ENCODE results near the gene MAP4K1.

MAP4K1 gene

DNA sequence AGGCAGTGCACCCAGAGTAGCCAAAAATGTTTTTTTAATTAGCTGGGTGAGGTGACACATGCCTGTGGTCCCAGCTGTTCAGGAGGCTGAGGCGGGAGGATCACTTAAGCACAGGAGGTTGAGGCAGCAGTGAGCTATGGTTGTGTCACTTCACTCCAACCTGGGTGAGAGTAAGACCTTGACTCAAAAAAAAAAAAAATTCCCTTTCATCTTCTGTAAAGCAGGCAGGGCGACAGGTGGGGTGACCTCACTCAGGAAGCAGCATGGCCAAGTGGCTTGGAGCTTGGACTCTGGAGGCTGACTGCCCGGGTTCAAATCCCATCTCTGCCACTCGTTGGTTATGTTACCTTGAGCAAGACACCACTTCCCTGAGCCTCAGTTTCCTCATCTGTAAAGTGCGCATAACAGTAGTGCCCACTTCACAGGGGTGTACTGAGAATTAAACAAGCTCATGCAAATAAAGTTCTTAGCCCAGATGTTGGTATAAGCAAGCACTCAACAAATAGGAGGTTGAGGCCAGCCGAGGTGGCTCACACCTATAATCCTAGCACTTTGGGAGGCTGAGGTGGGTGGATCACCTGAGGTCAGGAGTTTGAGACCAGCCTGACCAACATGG, 48.3 kb downstream of the MAP4K1 start:
- TF ChIP-seq ZBTB7A (IDR thresholded peaks at IDR 0.05; ENCODE audit: low read depth), result no peak
- TF ChIP-seq FOXM1 (IDR thresholded peaks at IDR 0.05; ENCODE audit: borderline replicate concordance, low read depth), result no peak
- no peak for TF ChIP-seq EP300 (IDR thresholded peaks at IDR 0.05; ENCODE audit: borderline replicate concordance)
- TF ChIP-seq CREB1 (IDR thresholded peaks at IDR 0.05; ENCODE audit: low read depth), result no peak
- TF ChIP-seq TEAD4 (IDR thresholded peaks at IDR 0.05), result no peak
- TF ChIP-seq TCF12 (IDR thresholded peaks at IDR 0.05; ENCODE audit: low read depth), result no peak
- no peak for TF ChIP-seq CEBPB (IDR thresholded peaks at IDR 0.05)
- TF ChIP-seq, protein P1, sequence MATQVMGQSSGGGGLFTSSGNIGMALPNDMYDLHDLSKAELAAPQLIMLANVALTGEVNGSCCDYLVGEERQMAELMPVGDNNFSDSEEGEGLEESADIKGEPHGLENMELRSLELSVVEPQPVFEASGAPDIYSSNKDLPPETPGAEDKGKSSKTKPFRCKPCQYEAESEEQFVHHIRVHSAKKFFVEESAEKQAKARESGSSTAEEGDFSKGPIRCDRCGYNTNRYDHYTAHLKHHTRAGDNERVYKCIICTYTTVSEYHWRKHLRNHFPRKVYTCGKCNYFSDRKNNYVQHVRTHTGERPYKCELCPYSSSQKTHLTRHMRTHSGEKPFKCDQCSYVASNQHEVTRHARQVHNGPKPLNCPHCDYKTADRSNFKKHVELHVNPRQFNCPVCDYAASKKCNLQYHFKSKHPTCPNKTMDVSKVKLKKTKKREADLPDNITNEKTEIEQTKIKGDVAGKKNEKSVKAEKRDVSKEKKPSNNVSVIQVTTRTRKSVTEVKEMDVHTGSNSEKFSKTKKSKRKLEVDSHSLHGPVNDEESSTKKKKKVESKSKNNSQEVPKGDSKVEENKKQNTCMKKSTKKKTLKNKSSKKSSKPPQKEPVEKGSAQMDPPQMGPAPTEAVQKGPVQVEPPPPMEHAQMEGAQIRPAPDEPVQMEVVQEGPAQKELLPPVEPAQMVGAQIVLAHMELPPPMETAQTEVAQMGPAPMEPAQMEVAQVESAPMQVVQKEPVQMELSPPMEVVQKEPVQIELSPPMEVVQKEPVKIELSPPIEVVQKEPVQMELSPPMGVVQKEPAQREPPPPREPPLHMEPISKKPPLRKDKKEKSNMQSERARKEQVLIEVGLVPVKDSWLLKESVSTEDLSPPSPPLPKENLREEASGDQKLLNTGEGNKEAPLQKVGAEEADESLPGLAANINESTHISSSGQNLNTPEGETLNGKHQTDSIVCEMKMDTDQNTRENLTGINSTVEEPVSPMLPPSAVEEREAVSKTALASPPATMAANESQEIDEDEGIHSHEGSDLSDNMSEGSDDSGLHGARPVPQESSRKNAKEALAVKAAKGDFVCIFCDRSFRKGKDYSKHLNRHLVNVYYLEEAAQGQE (IDR thresholded peaks at IDR 0.05; ENCODE audit: low read depth), result no peak
- TF ChIP-seq YY1 (IDR thresholded peaks at IDR 0.05; ENCODE audit: low read depth), result no peak
- no peak for TF ChIP-seq RAD21 (IDR thresholded peaks at IDR 0.05; ENCODE audit: low read depth)
- no peak for TF ChIP-seq EGR1 (IDR thresholded peaks at IDR 0.05)

DNA sequence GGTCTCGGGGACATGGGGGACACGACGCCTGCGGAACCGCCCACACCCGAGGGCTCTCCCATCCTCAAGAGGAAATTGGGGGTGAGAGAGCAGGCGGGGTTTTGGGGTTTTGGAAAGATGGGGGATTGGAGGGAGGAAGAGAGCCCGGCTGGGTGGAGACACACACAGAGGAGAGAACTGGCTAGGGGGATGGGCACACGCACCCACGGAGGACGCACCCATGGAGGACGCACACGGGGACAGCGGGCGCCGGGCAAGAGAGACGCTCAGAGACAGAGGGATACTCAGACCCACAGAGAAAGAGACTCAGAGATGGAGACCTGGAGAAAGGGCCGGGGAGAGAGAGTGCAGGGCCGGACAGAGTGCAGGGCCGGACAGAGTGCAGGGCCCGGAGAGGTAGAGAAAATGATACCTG, 52.1 kb downstream of the MAP4K1 start:
- TF ChIP-seq, protein P2, sequence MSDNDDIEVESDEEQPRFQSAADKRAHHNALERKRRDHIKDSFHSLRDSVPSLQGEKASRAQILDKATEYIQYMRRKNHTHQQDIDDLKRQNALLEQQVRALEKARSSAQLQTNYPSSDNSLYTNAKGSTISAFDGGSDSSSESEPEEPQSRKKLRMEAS (IDR thresholded peaks at IDR 0.05), result no peak
- TF ChIP-seq EP300 (IDR thresholded peaks at IDR 0.05; ENCODE audit: borderline replicate concordance), result no peak
- TF ChIP-seq, protein P3, sequence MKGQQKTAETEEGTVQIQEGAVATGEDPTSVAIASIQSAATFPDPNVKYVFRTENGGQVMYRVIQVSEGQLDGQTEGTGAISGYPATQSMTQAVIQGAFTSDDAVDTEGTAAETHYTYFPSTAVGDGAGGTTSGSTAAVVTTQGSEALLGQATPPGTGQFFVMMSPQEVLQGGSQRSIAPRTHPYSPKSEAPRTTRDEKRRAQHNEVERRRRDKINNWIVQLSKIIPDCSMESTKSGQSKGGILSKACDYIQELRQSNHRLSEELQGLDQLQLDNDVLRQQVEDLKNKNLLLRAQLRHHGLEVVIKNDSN (IDR thresholded peaks at IDR 0.05), result no peak
- no peak for TF ChIP-seq CREB1 (IDR thresholded peaks at IDR 0.05; ENCODE audit: low read depth)
- TF ChIP-seq ZBTB7A (IDR thresholded peaks at IDR 0.05; ENCODE audit: low read depth), result no peak
- no peak for TF ChIP-seq NFIC (IDR thresholded peaks at IDR 0.05)
- TF ChIP-seq, protein P1 (IDR thresholded peaks at IDR 0.05; ENCODE audit: low read depth), result no peak
- TF ChIP-seq YY1 (IDR thresholded peaks at IDR 0.05; ENCODE audit: low read depth), result no peak
- TF ChIP-seq TCF12 (IDR thresholded peaks at IDR 0.05; ENCODE audit: low read depth), result no peak
- TF ChIP-seq TAF1 (IDR thresholded peaks at IDR 0.05; ENCODE audit: low read depth), result no peak
- TF ChIP-seq FOXM1 (IDR thresholded peaks at IDR 0.05; ENCODE audit: borderline replicate concordance, low read depth), result no peak
- no peak for TF ChIP-seq TEAD4 (IDR thresholded peaks at IDR 0.05)
- no peak for TF ChIP-seq EGR1 (IDR thresholded peaks at IDR 0.05)
- no peak for TF ChIP-seq CEBPB (IDR thresholded peaks at IDR 0.05)
- TF ChIP-seq RAD21 (IDR thresholded peaks at IDR 0.05; ENCODE audit: low read depth), result no peak

DNA sequence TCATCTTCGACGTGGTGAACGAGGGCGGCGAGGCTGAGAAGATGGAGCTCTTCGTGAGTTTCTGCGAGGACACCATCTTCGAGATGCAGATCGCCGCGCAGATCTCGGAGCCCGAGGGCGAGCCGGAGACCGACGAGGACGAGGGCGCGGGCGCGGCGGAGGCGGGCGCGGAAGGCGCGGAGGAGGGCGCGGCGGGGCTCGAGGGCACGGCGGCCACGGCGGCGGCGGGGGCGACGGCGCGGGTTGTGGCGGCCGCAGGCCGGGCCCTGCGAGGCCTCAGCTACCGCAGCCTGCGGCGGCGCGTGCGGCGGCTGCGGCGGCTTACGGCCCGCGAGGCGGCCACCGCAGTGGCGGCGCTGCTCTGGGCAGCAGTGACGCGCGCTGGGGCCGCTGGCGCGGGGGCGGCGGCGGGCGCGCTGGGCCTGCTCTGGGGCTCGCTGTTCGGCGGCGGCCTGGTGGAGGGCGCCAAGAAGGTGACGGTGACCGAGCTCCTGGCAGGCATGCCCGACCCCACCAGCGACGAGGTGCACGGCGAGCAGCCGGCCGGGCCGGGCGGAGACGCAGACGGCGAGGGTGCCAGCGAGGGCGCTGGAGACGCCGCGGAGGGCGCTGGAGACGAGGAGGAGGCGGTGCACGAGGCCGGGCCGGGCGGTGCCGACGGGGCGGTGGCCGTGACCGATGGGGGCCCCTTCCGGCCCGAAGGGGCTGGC, 52.6 kb downstream of the MAP4K1 start:
- no peak for TF ChIP-seq ZBTB7A (IDR thresholded peaks at IDR 0.05; ENCODE audit: low read depth)
- TF ChIP-seq, protein P2 (IDR thresholded peaks at IDR 0.05), result peak; percentile 38
- TF ChIP-seq EGR1 (IDR thresholded peaks at IDR 0.05), result 0 out of 2 replicates have a peak, but pooled peaks have one; percentile 24
- no peak for TF ChIP-seq NFIC (IDR thresholded peaks at IDR 0.05)

DNA sequence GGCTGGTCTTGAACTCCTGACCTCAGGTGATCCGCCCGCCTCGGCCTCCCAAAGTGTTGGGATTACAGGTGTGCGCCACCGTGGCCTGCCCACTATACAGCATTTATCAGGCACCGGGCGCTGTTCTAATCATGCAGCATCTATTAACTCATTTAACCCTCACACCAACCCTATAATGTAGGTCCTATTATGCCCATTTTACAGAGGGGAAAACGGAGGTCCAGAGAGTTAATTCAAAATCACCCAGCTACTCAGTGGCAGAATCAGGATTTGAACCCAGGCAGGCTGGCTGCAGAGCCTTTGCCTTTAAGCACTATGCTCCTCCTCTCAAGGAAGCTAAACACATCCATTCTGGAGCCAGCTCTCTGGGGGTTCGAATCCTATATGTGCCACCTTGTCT, 54.3 kb downstream of the MAP4K1 start:
- TF ChIP-seq RAD21 (IDR thresholded peaks at IDR 0.05; ENCODE audit: low read depth) (no peak), EGR1 (IDR thresholded peaks at IDR 0.05) (no peak), FOXM1 (IDR thresholded peaks at IDR 0.05; ENCODE audit: borderline replicate concordance, low read depth) (no peak), CREB1 (IDR thresholded peaks at IDR 0.05; ENCODE audit: low read depth) (no peak), ZBTB7A (IDR thresholded peaks at IDR 0.05; ENCODE audit: low read depth) (no peak), TEAD4 (IDR thresholded peaks at IDR 0.05) (no peak), NFIC (IDR thresholded peaks at IDR 0.05) (no peak), EP300 (IDR thresholded peaks at IDR 0.05; ENCODE audit: borderline replicate concordance) (no peak), CEBPB (IDR thresholded peaks at IDR 0.05) (no peak), TAF1 (IDR thresholded peaks at IDR 0.05; ENCODE audit: low read depth) (no peak)
- TF ChIP-seq, protein P1 (IDR thresholded peaks at IDR 0.05; ENCODE audit: low read depth), result no peak
- TF ChIP-seq, protein P2 (IDR thresholded peaks at IDR 0.05), result no peak
